ENCODE measurements around the gene DHRS3.

DHRS3 gene

GRCh38 chr1:12601700-12602658 lies 16.0 kb downstream of the DHRS3 start:
- Histone ChIP-seq H3K36me3 (replicated peaks; ENCODE audit: low read depth, low read length) (no peaks in the 10 kb centered on the region), H3K79me2 (ENCODE audit: low read length) (no peaks in the 10 kb centered on the region), H3K4me1 (ENCODE audit: low read length) (no peaks in the 10 kb centered on the region), H3K27me3 (ENCODE audit: low read depth, low read length) (no peaks in the 10 kb centered on the region), H4K20me1 (ENCODE audit: insufficient read depth, low read length) (no peaks in the 10 kb centered on the region), H3K4me2 (ENCODE audit: low read length) (no peak overlapping the region), H3K9me3 (ENCODE audit: insufficient read depth, low read length) (no peaks in the 10 kb centered on the region), H3K9ac (ENCODE audit: low read length) (no peak overlapping the region), H3K4me3 (ENCODE audit: low read length) (no peak overlapping the region), H2AFZ (ENCODE audit: low read depth, low read length) (no peak overlapping the region), H3K27ac (ENCODE audit: low read length) (no peak overlapping the region)
- no peak for TF ChIP-seq CTCF (IDR thresholded peaks at IDR 0.05; ENCODE audit: low read depth, low read length)
- no peak for TF ChIP-seq EZH2phosphoT487 (IDR thresholded peaks at IDR 0.05; ENCODE audit: low read depth)

GRCh38 chr1:12600880-12601633 lies 17.0 kb downstream of the DHRS3 start:
- no peaks in the 10 kb centered on the region for H3K4me1 ChIP-seq (ENCODE audit: low read length)
- H3K4me2 ChIP-seq (ENCODE audit: low read length), result no peak overlapping the region
- no peak overlapping the region for H3K27ac ChIP-seq (ENCODE audit: low read length)
- no peaks in the 10 kb centered on the region for H4K20me1 ChIP-seq (ENCODE audit: insufficient read depth, low read length)
- H3K9ac ChIP-seq (ENCODE audit: low read length), result no peak overlapping the region
- H3K9me3 ChIP-seq (ENCODE audit: insufficient read depth, low read length), result no peaks in the 10 kb centered on the region
- H3K27me3 ChIP-seq (ENCODE audit: low read depth, low read length), result no peaks in the 10 kb centered on the region
- no peaks in the 10 kb centered on the region for H3K79me2 ChIP-seq (ENCODE audit: low read length)
- H3K4me3 ChIP-seq (ENCODE audit: low read length), result no peak overlapping the region
- H2AFZ ChIP-seq (ENCODE audit: low read depth, low read length), result no peak overlapping the region
- TF ChIP-seq CTCF (IDR thresholded peaks at IDR 0.05; ENCODE audit: low read depth, low read length) (peak; percentile 46), EZH2phosphoT487 (IDR thresholded peaks at IDR 0.05; ENCODE audit: low read depth) (no peak)
- H3K36me3 ChIP-seq (replicated peaks; ENCODE audit: low read depth, low read length), result no peaks in the 10 kb centered on the region

- Histone ChIP-seq H3K27ac (ENCODE audit: low read length) (no peak overlapping the region), H3K4me1 (ENCODE audit: low read length) (no peaks in the 10 kb centered on the region)
Observed at GRCh38 chr1:12600335-12600734, 17.7 kb downstream of the DHRS3 start.

More at GRCh38 chr1:12600335-12600734, 17.7 kb downstream of the DHRS3 start:
- TF ChIP-seq EZH2phosphoT487 (IDR thresholded peaks at IDR 0.05; ENCODE audit: low read depth) (no peak), CTCF (IDR thresholded peaks at IDR 0.05; ENCODE audit: low read depth, low read length) (no peak)
- Histone ChIP-seq H3K4me2 (ENCODE audit: low read length) (no peak overlapping the region), H3K4me3 (ENCODE audit: low read length) (no peak overlapping the region), H3K9ac (ENCODE audit: low read length) (no peak overlapping the region), H3K36me3 (replicated peaks; ENCODE audit: low read depth, low read length) (no peaks in the 10 kb centered on the region), H4K20me1 (ENCODE audit: insufficient read depth, low read length) (no peaks in the 10 kb centered on the region), H3K27me3 (ENCODE audit: low read depth, low read length) (no peaks in the 10 kb centered on the region), H2AFZ (ENCODE audit: low read depth, low read length) (no peak overlapping the region), H3K9me3 (ENCODE audit: insufficient read depth, low read length) (no peaks in the 10 kb centered on the region), H3K79me2 (ENCODE audit: low read length) (no peaks in the 10 kb centered on the region)
